ENCODE results near the gene IFITM1. TPM values are rescaled to one million over a fixed set of nuclear protein-coding genes. Genes with fewer than 3 reads are reported as not detected.
A peak's percentile ranks its signal among the peaks of the same experiment; 100 is the strongest.
"Not testable (repeated sequence)": the region's sequence is repeated elsewhere in the genome, so short reads cannot be mapped to it uniquely, and the experiment has no call there.

Gene IFITM1
- total RNA-seq, result 98.0 and 98.9 TPM in 2 replicates
- 159 and 201 TPM in 2 replicates for polyA plus RNA-seq

DNA sequence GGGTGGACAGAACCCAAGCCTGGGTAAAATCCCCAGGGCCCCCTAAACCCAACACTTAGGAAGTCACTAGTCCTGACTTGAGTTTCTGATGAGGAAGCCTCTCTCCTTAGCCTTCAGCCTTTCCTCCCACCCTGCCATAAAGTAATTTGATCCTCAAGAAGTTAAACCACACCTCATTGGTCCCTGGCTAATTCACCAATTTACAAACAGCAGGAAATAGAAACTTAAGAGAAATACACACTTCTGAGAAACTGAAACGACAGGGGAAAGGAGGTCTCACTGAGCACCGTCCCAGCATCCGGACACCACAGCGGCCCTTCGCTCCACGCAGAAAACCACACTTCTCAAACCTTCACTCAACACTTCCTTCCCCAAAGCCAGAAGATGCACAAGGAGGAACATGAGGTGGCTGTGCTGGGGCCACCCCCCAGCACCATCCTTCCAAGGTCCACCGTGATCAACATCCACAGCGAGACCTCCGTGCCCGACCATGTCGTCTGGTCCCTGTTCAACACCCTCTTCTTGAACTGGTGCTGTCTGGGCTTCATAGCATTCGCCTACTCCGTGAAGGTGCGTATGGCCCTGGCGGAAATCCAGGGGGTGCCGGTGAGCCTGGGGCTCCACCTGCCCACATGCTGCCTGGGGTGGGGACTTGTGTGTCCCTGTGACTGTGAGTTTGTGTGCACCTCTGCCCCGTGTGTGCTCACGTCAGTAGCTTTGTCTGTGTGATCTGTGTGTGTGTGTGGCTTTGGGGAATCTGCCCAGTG, at the start of gene IFITM1:
TSS of gene IFITM1 (plus strand) at position 254 of the 767 bp plus-strand sequence. CDS start at position 385, 131 bp downstream.
- peak within 1 kb of the TSS; percentile 84 for H3K4me2 ChIP-seq
- H3K27ac ChIP-seq, result peak within 1 kb of the TSS; percentile 89
- 13% methylated on average over 18 of the region's 18 CpGs for WGBS (ENCODE audit: low lambda C conversion rate, missing lambda C conversion rate)
- H3K36me3 ChIP-seq (replicated peaks; ENCODE audit: insufficient read depth, low read depth), result no peaks in the 10 kb centered on the region
- no peaks in the 10 kb centered on the region for H3K9me2 ChIP-seq (replicated peaks; ENCODE audit: insufficient read depth)
- H3K27me3 ChIP-seq, result peaks cover 14% of the 10 kb centered on the region
- H3K79me2 ChIP-seq, result peaks cover 34% of the 10 kb centered on the region
- TF ChIP-seq, protein P1, sequence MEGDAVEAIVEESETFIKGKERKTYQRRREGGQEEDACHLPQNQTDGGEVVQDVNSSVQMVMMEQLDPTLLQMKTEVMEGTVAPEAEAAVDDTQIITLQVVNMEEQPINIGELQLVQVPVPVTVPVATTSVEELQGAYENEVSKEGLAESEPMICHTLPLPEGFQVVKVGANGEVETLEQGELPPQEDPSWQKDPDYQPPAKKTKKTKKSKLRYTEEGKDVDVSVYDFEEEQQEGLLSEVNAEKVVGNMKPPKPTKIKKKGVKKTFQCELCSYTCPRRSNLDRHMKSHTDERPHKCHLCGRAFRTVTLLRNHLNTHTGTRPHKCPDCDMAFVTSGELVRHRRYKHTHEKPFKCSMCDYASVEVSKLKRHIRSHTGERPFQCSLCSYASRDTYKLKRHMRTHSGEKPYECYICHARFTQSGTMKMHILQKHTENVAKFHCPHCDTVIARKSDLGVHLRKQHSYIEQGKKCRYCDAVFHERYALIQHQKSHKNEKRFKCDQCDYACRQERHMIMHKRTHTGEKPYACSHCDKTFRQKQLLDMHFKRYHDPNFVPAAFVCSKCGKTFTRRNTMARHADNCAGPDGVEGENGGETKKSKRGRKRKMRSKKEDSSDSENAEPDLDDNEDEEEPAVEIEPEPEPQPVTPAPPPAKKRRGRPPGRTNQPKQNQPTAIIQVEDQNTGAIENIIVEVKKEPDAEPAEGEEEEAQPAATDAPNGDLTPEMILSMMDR (IDR thresholded peaks at IDR 0.05; ENCODE audit: poor library complexity), result no peak
- TF ChIP-seq EZH2phosphoT487 (IDR thresholded peaks at IDR 0.05; ENCODE audit: low read depth, severe bottlenecking, unreplicated experiment), result no peak
- no peak for TF ChIP-seq EZH2 (IDR thresholded peaks at IDR 0.05; ENCODE audit: borderline replicate concordance)
- H2AFZ ChIP-seq, result no peak within 1 kb of the TSS
- H3K4me3 ChIP-seq, result peak within 1 kb of the TSS; percentile 47
- DNase-seq (ENCODE audit: low spot score), result peak; percentile 62
- no peaks in the 10 kb centered on the region for H4K20me1 ChIP-seq (ENCODE audit: insufficient read depth, poor library complexity, severe bottlenecking)
- H3K4me1 ChIP-seq (ENCODE audit: insufficient read depth), result peaks cover 53% of the 10 kb centered on the region
- H3K9me3 ChIP-seq (ENCODE audit: low read depth), result no peaks in the 10 kb centered on the region

DNA sequence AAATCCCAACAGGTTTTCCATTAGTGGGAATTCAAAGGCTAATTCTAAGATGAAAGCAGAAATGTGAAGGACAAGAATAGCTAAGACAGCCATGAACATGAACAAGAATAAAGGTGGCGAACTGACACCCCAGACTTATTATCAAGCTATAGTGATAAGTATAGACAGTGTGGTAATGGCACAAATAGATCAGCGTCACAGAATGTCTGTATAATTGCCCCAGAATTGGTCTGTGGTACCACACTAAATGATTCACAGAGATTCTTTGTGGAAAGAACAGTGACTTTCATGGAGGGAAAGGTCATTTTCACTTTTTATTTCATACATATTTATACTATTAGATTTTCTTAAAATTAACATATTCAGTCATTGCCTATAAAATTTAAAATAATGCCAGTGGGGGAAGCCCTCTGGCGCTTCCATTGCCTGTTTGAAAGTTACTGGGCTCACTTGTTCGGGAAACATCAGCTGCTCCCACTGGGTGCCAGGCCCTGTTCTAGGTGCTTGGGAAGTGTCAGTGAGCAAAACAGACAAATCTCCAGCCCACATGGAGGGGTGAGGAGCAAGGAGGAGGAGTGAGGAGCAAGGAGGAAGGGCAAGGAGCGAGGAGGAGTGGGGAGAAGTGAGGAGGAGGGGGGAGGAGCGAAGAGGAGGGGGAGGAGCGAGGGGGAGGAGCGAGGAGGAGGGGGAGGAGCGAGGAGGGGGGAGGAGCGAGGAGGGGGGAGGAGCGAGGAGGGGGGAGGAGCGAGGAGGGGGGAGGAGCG, 47.0 kb upstream of the IFITM1 start:
- H3K79me2 ChIP-seq, result no peaks in the 10 kb centered on the region
- H4K20me1 ChIP-seq (ENCODE audit: insufficient read depth, poor library complexity, severe bottlenecking), result no peaks in the 10 kb centered on the region
- no peak for TF ChIP-seq EZH2 (IDR thresholded peaks at IDR 0.05; ENCODE audit: borderline replicate concordance)
- no peak for TF ChIP-seq EZH2phosphoT487 (IDR thresholded peaks at IDR 0.05; ENCODE audit: low read depth, severe bottlenecking, unreplicated experiment)
- TF ChIP-seq, protein P1 (IDR thresholded peaks at IDR 0.05; ENCODE audit: poor library complexity), result no peak
- WGBS (ENCODE audit: low lambda C conversion rate, missing lambda C conversion rate), result 94% methylated on average over 5 of the region's 13 CpGs
- no peak overlapping the region for H3K27ac ChIP-seq
- H3K9me3 ChIP-seq (ENCODE audit: low read depth), result no peaks in the 10 kb centered on the region
- peaks cover 7% of the 10 kb centered on the region for H3K4me1 ChIP-seq (ENCODE audit: insufficient read depth)
- H2AFZ ChIP-seq, result no peak overlapping the region
- no peak for DNase-seq (ENCODE audit: low spot score)
- no peaks in the 10 kb centered on the region for H3K9me2 ChIP-seq (replicated peaks; ENCODE audit: insufficient read depth)
- H3K27me3 ChIP-seq, result no peaks in the 10 kb centered on the region
- no peak overlapping the region for H3K4me3 ChIP-seq
- no peaks in the 10 kb centered on the region for H3K36me3 ChIP-seq (replicated peaks; ENCODE audit: insufficient read depth, low read depth)
- H3K4me2 ChIP-seq, result no peak overlapping the region

DNA sequence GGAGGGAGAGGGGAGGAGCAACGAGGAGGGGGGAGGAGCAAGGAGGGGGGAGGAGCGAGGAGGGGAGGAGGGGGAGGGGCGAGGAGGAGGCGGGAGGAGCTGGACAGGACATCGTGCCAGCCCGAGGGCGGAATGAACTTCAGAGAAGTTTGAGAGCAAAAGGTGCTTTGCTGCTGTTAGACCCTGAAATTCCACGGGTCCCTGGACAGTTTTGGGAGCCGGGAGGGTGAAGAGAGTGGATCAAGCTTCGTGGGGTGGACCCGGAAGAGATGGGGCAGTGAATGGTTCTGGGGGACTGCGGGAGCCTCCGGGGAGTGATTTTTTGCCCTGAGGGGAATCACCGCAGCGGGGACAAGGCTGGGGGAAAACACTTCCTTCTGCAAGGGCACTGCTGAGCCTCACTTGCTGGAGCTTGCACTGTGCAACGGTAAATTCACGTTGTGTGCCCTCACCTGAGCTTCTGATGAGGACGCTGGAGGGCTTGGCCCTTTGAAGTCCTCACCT, 46.3 kb upstream of the IFITM1 start:
- TF ChIP-seq EZH2 (IDR thresholded peaks at IDR 0.05; ENCODE audit: borderline replicate concordance) (no peak), EZH2phosphoT487 (IDR thresholded peaks at IDR 0.05; ENCODE audit: low read depth, severe bottlenecking, unreplicated experiment) (no peak)
- TF ChIP-seq, protein P1 (IDR thresholded peaks at IDR 0.05; ENCODE audit: poor library complexity), result no peak
- H3K4me1 ChIP-seq (ENCODE audit: insufficient read depth), result peaks cover 7% of the 10 kb centered on the region
- H4K20me1 ChIP-seq (ENCODE audit: insufficient read depth, poor library complexity, severe bottlenecking), result no peaks in the 10 kb centered on the region
- H3K4me2 ChIP-seq, result no peak overlapping the region
- no peak overlapping the region for H2AFZ ChIP-seq
- no peaks in the 10 kb centered on the region for H3K36me3 ChIP-seq (replicated peaks; ENCODE audit: insufficient read depth, low read depth)
- DNase-seq (ENCODE audit: low spot score), result no peak
- H3K79me2 ChIP-seq, result no peaks in the 10 kb centered on the region
- H3K27ac ChIP-seq, result no peak overlapping the region
- 83% methylated on average over 8 of the region's 18 CpGs for WGBS (ENCODE audit: low lambda C conversion rate, missing lambda C conversion rate)
- no peaks in the 10 kb centered on the region for H3K27me3 ChIP-seq
- H3K9me3 ChIP-seq (ENCODE audit: low read depth), result no peaks in the 10 kb centered on the region
- H3K4me3 ChIP-seq, result no peak overlapping the region
- H3K9me2 ChIP-seq (replicated peaks; ENCODE audit: insufficient read depth), result no peaks in the 10 kb centered on the region

DNA sequence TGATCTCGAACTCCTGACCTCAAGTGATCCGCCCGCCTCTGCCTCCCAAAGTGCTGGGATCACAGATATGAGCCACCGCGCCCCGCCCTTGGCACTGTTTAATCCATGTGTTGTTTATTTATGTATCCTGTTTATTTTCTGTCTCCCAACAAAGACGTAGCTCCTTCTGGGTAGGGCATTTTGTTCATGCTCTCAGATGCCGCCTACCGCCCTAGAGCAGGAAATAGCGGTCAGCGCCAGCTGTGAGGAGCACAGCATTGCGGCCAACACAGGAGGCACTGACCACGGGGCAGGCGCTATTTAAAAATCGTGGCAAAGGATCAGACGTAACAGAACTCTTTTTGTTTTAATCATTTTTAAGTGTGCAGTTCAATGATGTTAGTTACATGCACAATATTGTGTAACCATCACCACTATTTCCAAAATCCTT, 45.1 kb upstream of the IFITM1 start:
- H2AFZ ChIP-seq; H3K9me2 ChIP-seq (replicated peaks; ENCODE audit: insufficient read depth); H3K79me2 ChIP-seq; H3K36me3 ChIP-seq (replicated peaks; ENCODE audit: insufficient read depth, low read depth); H3K9me3 ChIP-seq (ENCODE audit: low read depth); H3K27me3 ChIP-seq; H3K27ac ChIP-seq; H4K20me1 ChIP-seq (ENCODE audit: insufficient read depth, poor library complexity, severe bottlenecking); H3K4me1 ChIP-seq (ENCODE audit: insufficient read depth); H3K4me2 ChIP-seq; H3K4me3 ChIP-seq: not testable (repeated sequence)
- 82% methylated on average over 16 of the region's 16 CpGs for WGBS (ENCODE audit: low lambda C conversion rate, missing lambda C conversion rate)
- DNase-seq (ENCODE audit: low spot score), result peak; percentile 3
